Breast epithelium (tissue), 3 donors: Measurements from ENCODE around the gene ADAMTS13.

ENCODE experiments used
- CTCF ChIP-seq, 3 donors: fragments of 450-650 bp; IDR thresholded peaks; one replicate each; pipeline ENCODE4 v1.5.1; 2016 to 2017; ENCODE audit warnings: antibody characterized with exemption in 3 of 3, mild to moderate bottlenecking in 3 of 3, moderate library complexity in 3 of 3
- POLR2AphosphoS5 ChIP-seq, 3 donors: sonication (generic); formaldehyde crosslinking; IDR thresholded peaks; one replicate each; pipeline ENCODE4 v1.6.1; 2017; ENCODE audit warnings: antibody characterized with exemption in 3 of 3

- TF ChIP-seq CTCF (IDR thresholded peaks at IDR 0.05) (no peak), POLR2AphosphoS5 (IDR thresholded peaks at IDR 0.05) (no peak)
These were observed 44.4 kb upstream of the ADAMTS13 start for GRCh38 chr9:133377721-133378216.
